Aorta (tissue), 5 donors: ENCODE measurements around the gene ISG15. TPM values are rescaled to one million over a fixed set of nuclear protein-coding genes. Genes with fewer than 3 reads are reported as not detected.

Experiments used
- ATAC-seq: fragments of 200-7000 bp; cut with Tn5 transposase; one replicate; pipeline ENCODE4 v1.9.1; 2022; ENCODE audit warnings: moderate library complexity; ENCODE audit not compliant: low FRiP score
- DNase-seq, 2 donors: peaks; one replicate each; pipeline ENCODE4 v3.0.0-alpha.2; 2020
- H3K27ac ChIP-seq, 2 donors: one replicate each; pipeline ENCODE4 v1.5.1; 2013; ENCODE audit warnings: low read length in 2 of 2, mild to moderate bottlenecking in 2 of 2, moderate library complexity in 2 of 2, control low read depth in 1 of 2, inconsistent platforms in 1 of 2, low read depth in 1 of 2
- H3K27me3 ChIP-seq, 2 donors: one replicate each; pipeline ENCODE4 v1.6.1; 2013; ENCODE audit warnings: control low read depth in 1 of 2, low read length in 1 of 2, mild to moderate bottlenecking in 1 of 2, moderate library complexity in 1 of 2; ENCODE audit not compliant: insufficient read depth in 2 of 2, control insufficient read depth in 1 of 2
- H3K36me3 ChIP-seq, 2 donors: one replicate each; pipeline ENCODE4 v1.6.1; 2013; ENCODE audit warnings: control low read depth in 1 of 2, low read length in 1 of 2, mild to moderate bottlenecking in 1 of 2; ENCODE audit not compliant: insufficient read depth in 2 of 2, control insufficient read depth in 1 of 2
- H3K4me1 ChIP-seq, 2 donors: one replicate each; pipeline ENCODE4 v1.6.1; 2013; ENCODE audit warnings: low read length in 2 of 2, control low read depth in 1 of 2, mild to moderate bottlenecking in 1 of 2, moderate library complexity in 1 of 2; ENCODE audit not compliant: insufficient read depth in 2 of 2, control insufficient read depth in 1 of 2
- H3K4me3 ChIP-seq, 2 donors: one replicate each; pipeline ENCODE4 v1.5.1; 2013; ENCODE audit warnings: low read length in 2 of 2, control low read depth in 1 of 2, mild to moderate bottlenecking in 1 of 2
- H3K9me3 ChIP-seq: one replicate; pipeline ENCODE4 v1.6.1; 2013; ENCODE audit warnings: mild to moderate bottlenecking, low read length; ENCODE audit not compliant: control insufficient read depth
- WGBS, 2 donors: extraction: QIAGEN DNeasy Blood & Tissue Kit; methylation state at CpG; one replicate each; pipeline ENCODE4 v1.1.7; 2013; 5-methylcytosine and 5-hydroxymethylcytosine counted together
- intact Hi-C, 2 donors: fragments of 100-400 bp; cut with DNase I; formaldehyde crosslinking; loops; one replicate each; pipeline versions ENCODE4 v1.14.2 to v1.15.0; 2022
- polyA plus RNA-seq, 2 donors: library from polyadenylated mRNA; stranded (reverse); fragments of 200-250 nt; gene quantifications; one replicate each; pipeline ENCODE4 v1.2.3, GENCODE V29; 2013
- total RNA-seq, 2 donors: library from RNA; stranded (reverse); fragmentation: NEBNext Ultra II Directional; extraction: Animal tissue kit (Norgen Biotek cat#: 25700); gene quantifications; one replicate each; pipeline ENCODE4 v1.2.1, GENCODE V29; 2021
- donor health status: healthy with polysubstance abuse.
- donor health status: Bipolar disorder and iron deficiency.
- donor health status: DM: no; HTN: no; CAD: no.
- donor health status: DM: no; HTN: no; CAD: no.
- donor health status: DM: yes; HTN: yes; CAD: no.

ISG15 gene
- total and polyA plus RNA-seq, 4 donors, result 34.4 to 104 (median 60.2) TPM

DNA sequence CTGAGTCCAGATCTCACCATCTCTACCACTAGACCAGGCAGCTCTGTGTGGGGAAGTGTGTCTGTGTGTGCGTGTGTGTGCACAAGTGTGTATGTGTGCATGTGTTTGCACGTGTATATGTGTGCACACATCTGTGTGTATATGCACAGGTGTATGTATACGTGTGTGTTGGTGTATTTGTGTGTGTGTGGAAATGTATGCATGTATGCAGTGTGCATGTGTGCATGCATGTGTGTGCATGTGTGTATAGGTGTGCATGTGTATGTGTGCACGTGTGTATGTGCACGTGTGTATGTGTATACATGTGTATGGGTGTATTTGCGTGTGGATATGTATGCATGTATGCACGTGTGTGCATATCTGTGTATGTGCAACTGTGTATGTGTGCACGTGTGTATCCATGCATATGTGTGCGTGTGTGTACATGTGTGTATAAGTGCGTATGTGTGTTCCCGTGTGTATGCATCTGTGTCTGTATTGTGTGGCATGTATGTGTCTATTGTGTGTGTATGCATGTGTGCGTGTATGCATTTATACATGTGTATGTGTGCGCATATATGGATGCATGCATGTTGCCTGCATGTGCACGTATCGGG lies 43.9 kb upstream of the ISG15 start:
- Histone ChIP-seq H3K36me3 (no peaks in the 10 kb centered on the region), H3K27ac (no peak overlapping the region), H3K4me3 (no peak overlapping the region), H3K9me3 (no peaks in the 10 kb centered on the region), H3K4me1 (no peaks in the 10 kb centered on the region), H3K27me3 (no peaks in the 10 kb centered on the region)
- ATAC-seq (no peak), DNase-seq (no peak)
- 77 to 78% methylated on average over 15 of the region's 15 CpGs for WGBS, 2 donors
- intact Hi-C loops, result no loop called here

- Histone ChIP-seq H3K4me3 (no peak overlapping the region), H3K4me1 (no peaks in the 10 kb centered on the region), H3K27ac (no peak overlapping the region), H3K9me3 (no peaks in the 10 kb centered on the region), H3K36me3 (no peaks in the 10 kb centered on the region), H3K27me3 (no peaks in the 10 kb centered on the region)
- intact Hi-C loops, result no loop called here
- DNase-seq, result no peak
- no peak for ATAC-seq
- WGBS, 2 donors, result 11 to 12% methylated on average over 33 of the region's 33 CpGs
Measured at GRCh38 chr1:970242-970972, 42.9 kb upstream of the ISG15 start.

- Histone ChIP-seq H3K4me1 (no peaks in the 10 kb centered on the region), H3K9me3 (no peaks in the 10 kb centered on the region), H3K27me3 (no peaks in the 10 kb centered on the region), H3K27ac (no peak overlapping the region), H3K4me3 (no peak overlapping the region), H3K36me3 (no peaks in the 10 kb centered on the region)
- WGBS, 2 donors, result 28 to 36% methylated on average over 38 to 42 of the region's 42 CpGs
- intact Hi-C loops, result no loop called here
- DNase-seq (peak in 1 of 2 donors; percentile 43), ATAC-seq (no peak)
Measured at GRCh38 chr1:970973-971730, 42.1 kb upstream of the ISG15 start.

GRCh38 chr1:971751-972506 lies 41.4 kb upstream of the ISG15 start:
- ATAC-seq (no peak), DNase-seq (peak in 1 of 2 donors; percentile 51)
- no peaks in the 10 kb centered on the region for H3K27me3 ChIP-seq
- H3K9me3 ChIP-seq, result no peaks in the 10 kb centered on the region
- H3K36me3 ChIP-seq, result no peaks in the 10 kb centered on the region
- H3K27ac ChIP-seq, result no peak overlapping the region
- 75 to 77% methylated on average over 33 to 34 of the region's 34 CpGs for WGBS, 2 donors
- no peaks in the 10 kb centered on the region for H3K4me1 ChIP-seq
- no peak overlapping the region for H3K4me3 ChIP-seq
- intact Hi-C loops, result no loop called here

- no peak for ATAC-seq
Measured at GRCh38 chr1:972726-973458, 40.4 kb upstream of the ISG15 start.

GRCh38 chr1:973459-974292 lies 39.6 kb upstream of the ISG15 start:
- no peak overlapping the region for H3K4me3 ChIP-seq
- ATAC-seq (no peak), DNase-seq (no peak)
- no peaks in the 10 kb centered on the region for H3K36me3 ChIP-seq
- no peak overlapping the region for H3K27ac ChIP-seq
- intact Hi-C loops, result no loop called here
- no peaks in the 10 kb centered on the region for H3K27me3 ChIP-seq
- WGBS, 2 donors, result 74 to 84% methylated on average over 27 to 28 of the region's 28 CpGs
- H3K9me3 ChIP-seq, result no peaks in the 10 kb centered on the region
- H3K4me1 ChIP-seq, result no peaks in the 10 kb centered on the region

More at GRCh38 chr1:972726-973458, 40.4 kb upstream of the ISG15 start:
- no peak overlapping the region for H3K27ac ChIP-seq
- 85 to 87% methylated on average over 28 of the region's 28 CpGs for WGBS, 2 donors
- no peaks in the 10 kb centered on the region for H3K36me3 ChIP-seq
- no peaks in the 10 kb centered on the region for H3K4me1 ChIP-seq
- no peaks in the 10 kb centered on the region for H3K27me3 ChIP-seq
- no peak for DNase-seq
- H3K9me3 ChIP-seq, result no peaks in the 10 kb centered on the region
- H3K4me3 ChIP-seq, result no peak overlapping the region
- intact Hi-C loops, result no loop called here

DNA sequence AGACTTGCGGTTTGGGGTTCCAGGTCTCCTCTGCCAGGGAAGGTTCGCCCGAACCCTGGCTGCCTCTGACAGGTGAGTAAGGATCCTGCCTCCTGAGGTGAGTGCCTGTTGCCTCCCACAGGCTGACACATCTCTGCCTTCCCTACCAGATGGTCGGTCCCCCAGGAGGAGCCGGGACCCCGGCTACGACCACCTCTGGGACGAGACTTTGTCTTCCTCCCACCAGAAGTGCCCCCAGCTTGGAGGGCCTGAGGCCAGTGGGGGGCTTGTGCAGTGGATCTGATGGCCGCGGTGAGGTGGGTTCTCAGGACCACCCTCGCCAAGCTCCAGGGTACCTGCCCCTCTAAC lies 39.0 kb upstream of the ISG15 start:
- WGBS, 2 donors, result 91 to 94% methylated on average over 11 of the region's 11 CpGs
- no peaks in the 10 kb centered on the region for H3K27me3 ChIP-seq
- no peak for ATAC-seq
- no peaks in the 10 kb centered on the region for H3K9me3 ChIP-seq
- no peaks in the 10 kb centered on the region for H3K36me3 ChIP-seq
- H3K4me3 ChIP-seq, result no peak overlapping the region
- no peak overlapping the region for H3K27ac ChIP-seq
- no peaks in the 10 kb centered on the region for H3K4me1 ChIP-seq
- intact Hi-C loops, result no loop called here
- no peak for DNase-seq
